ENCODE measurements around the gene ZNF337. TPM values are rescaled to one million over a fixed set of nuclear protein-coding genes. Genes with fewer than 3 reads are reported as not detected.
"Not testable (repeated sequence)": the region's sequence is repeated elsewhere in the genome, so short reads cannot be mapped to it uniquely, and the experiment has no call there.

The ZNF337 gene
- total RNA-seq: 6.7 TPM
- long read RNA-seq, transcript ZNF337-201 (5 exons, 3,205 nt): major isoform, 16 of 24 reads
- long read RNA-seq, partial matches to known transcripts: 1 of 24 reads
- long read RNA-seq, other reads (novel, unspliced or antisense): 6 of 24 reads

- intact Hi-C loops (cut with DNase I): loop anchor here (2.0 kb wide), 1 partner anchor 74 kb away; no protein-coding TSS in a partner anchor
- peak; percentile 97 for DNase-seq
- ATAC-seq (ENCODE audit: poor library complexity): peak; percentile 100
Observed at GRCh38 chr20:25696371-25697131, at the start of gene ZNF337. ZNF337 (minus strand) TSS chr20:25696853; CDS start chr20:25686417, 10,436 bp downstream.

- intact Hi-C loops (cut with DNase I): no loop called here
- ATAC-seq (ENCODE audit: poor library complexity) (no peak), DNase-seq (no peak)
Observed at GRCh38 chr20:25745738-25746137, 49.1 kb upstream of the ZNF337 start.

- intact Hi-C loops (cut with DNase I): no loop called here
- DNase-seq (no peak), ATAC-seq (ENCODE audit: poor library complexity) (no peak)
Observed at GRCh38 chr20:25745100-25745499, 48.4 kb upstream of the ZNF337 start.

GRCh38 chr20:25744261-25744660 is 47.6 kb upstream of the ZNF337 start:
- intact Hi-C loops (cut with DNase I): no loop called here
- ATAC-seq (ENCODE audit: poor library complexity) (no peak), DNase-seq (no peak)

GRCh38 chr20:25741088-25741487 is 44.4 kb upstream of the ZNF337 start:
- ATAC-seq (ENCODE audit: poor library complexity): no peak
- no peak for DNase-seq
- intact Hi-C loops (cut with DNase I): no loop called here

- ATAC-seq (ENCODE audit: poor library complexity) (no peak), DNase-seq (no peak)
- intact Hi-C loops (cut with DNase I): no loop called here
Observed at GRCh38 chr20:25739615-25740320, 43.1 kb upstream of the ZNF337 start.

- DNase-seq: no peak
- no peak for ATAC-seq (ENCODE audit: poor library complexity)
- intact Hi-C loops (cut with DNase I): no loop called here
Observed at GRCh38 chr20:25738198-25738597, 41.5 kb upstream of the ZNF337 start.

GRCh38 chr20:25733903-25734302 is 37.2 kb upstream of the ZNF337 start:
- intact Hi-C loops (cut with DNase I): no loop called here
- DNase-seq: no peak
- ATAC-seq (ENCODE audit: poor library complexity): no peak

GRCh38 chr20:25730862-25731261 is 34.2 kb upstream of the ZNF337 start:
- ATAC-seq (ENCODE audit: poor library complexity) (no peak), DNase-seq (no peak)
- intact Hi-C loops (cut with DNase I): no loop called here

- ATAC-seq (ENCODE audit: poor library complexity) (no peak), DNase-seq (no peak)
- intact Hi-C loops (cut with DNase I): no loop called here
Observed at GRCh38 chr20:25726357-25726756, 29.7 kb upstream of the ZNF337 start.

GRCh38 chr20:25725639-25726038 is 29.0 kb upstream of the ZNF337 start:
- DNase-seq (no peak), ATAC-seq (ENCODE audit: poor library complexity) (no peak)
- intact Hi-C loops (cut with DNase I): no loop called here

GRCh38 chr20:25723975-25724374 is 27.3 kb upstream of the ZNF337 start:
- no peak for ATAC-seq (ENCODE audit: poor library complexity)
- no peak for DNase-seq
- intact Hi-C loops (cut with DNase I): no loop called here

- DNase-seq (no peak), ATAC-seq (ENCODE audit: poor library complexity) (no peak)
- intact Hi-C loops (cut with DNase I): no loop called here
Observed at GRCh38 chr20:25720285-25720684, 23.6 kb upstream of the ZNF337 start.

- DNase-seq: peak; percentile 40
- intact Hi-C loops (cut with DNase I); ATAC-seq (ENCODE audit: poor library complexity): not testable (repeated sequence)
Observed at GRCh38 chr20:25718896-25719809, 22.5 kb upstream of the ZNF337 start.

GRCh38 chr20:25707695-25708094 is 11.0 kb upstream of the ZNF337 start:
- intact Hi-C loops (cut with DNase I): no loop called here
- ATAC-seq (ENCODE audit: poor library complexity): no peak
- no peak for DNase-seq

GRCh38 chr20:25706793-25707192 is 10.1 kb upstream of the ZNF337 start:
- ATAC-seq (ENCODE audit: poor library complexity) (no peak), DNase-seq (no peak)
- intact Hi-C loops (cut with DNase I): no loop called here

- intact Hi-C loops (cut with DNase I): no loop called here
- DNase-seq (no peak), ATAC-seq (ENCODE audit: poor library complexity) (no peak)
Observed at GRCh38 chr20:25705830-25706351, 9.2 kb upstream of the ZNF337 start.

- DNase-seq; intact Hi-C loops (cut with DNase I); ATAC-seq (ENCODE audit: poor library complexity): not testable (repeated sequence)
Observed at GRCh38 chr20:25704303-25704702, 7.7 kb upstream of the ZNF337 start.

GRCh38 chr20:25700835-25701234 is 4.2 kb upstream of the ZNF337 start:
- DNase-seq; ATAC-seq (ENCODE audit: poor library complexity); intact Hi-C loops (cut with DNase I): not testable (repeated sequence)
